Fibroblast of skin of left quadriceps (primary cell): ENCODE results near the gene AUTS2.
"Not testable (repeated sequence)": the region's sequence is repeated elsewhere in the genome, so short reads cannot be mapped to it uniquely, and the experiment has no call there.

Experiments used
- DNase-seq, 2 experiments: peaks; one replicate each; pipeline ENCODE4 v3.0.0-alpha.2; 2013; ENCODE audit warnings: low read depth in 2 of 2

Gene AUTS2

DNA sequence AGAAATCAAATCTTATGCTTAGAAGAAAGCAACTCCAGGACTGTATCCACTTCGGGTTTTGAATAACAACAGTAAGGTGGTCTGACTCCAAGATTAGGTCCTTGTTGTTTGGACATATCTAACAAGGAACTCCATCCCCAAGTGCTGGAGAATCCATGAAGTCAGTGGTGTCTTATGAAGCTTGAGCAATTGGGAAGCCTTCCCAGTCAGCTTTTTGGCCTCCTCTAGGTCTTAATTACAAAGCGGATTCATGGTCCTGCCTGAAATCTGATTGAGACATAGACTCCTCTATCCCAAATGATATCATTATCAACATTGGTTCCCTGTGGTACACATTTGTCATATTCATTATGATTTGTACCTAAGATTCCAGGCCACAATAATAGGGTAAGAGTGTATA lies 642.6 kb downstream of the AUTS2 start:
- DNase-seq: no peak

DNA sequence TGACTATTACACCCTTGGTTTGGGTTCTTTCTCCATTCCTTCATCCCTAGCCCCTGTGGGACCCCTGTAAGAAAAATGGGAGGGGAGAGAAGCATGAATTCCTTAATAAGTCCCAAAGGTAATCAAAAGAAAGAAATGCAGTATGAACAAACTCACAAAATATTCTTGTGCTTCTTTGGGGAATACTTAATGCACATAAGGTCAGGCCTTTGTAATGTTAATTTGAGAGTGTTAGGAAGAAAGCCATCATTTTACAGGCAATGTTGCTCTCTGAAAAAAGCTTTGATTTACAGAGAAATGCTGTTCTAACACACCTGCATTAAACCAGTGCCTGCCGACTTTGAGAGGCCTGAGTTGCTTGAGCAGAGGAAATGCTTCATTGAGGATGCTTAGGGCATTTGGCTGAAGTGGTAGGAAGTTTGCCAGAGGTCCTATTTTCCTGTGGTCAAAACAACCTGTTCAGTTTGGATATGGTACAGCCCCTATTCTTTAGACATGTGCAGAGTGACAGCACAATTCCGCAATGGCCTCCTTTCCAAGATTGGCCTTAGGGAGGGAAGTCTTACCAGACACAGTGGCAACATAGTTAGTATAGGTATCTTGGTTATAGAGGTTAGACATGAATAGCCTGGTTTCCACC lies 643.4 kb downstream of the AUTS2 start:
- no peak for DNase-seq

DNA sequence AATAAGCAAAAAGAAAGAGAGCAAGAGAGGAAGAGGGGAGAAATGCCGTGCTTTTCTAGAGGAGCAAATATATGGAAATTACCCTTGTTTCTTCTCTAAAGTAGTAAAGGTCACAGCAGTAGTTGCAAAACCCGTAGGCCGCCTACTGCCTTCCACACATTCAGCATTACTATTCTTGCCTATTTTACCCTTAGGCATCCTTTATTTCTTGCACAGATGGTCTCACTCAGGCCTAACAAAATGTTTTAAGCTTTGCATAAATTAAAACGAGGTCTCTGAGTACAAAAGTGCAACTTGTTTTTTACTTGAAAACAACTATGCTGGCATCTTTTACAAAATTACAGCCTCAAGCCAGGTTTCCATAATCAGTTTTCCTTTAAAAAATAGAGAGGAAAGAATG lies 644.6 kb downstream of the AUTS2 start:
- DNase-seq: no peak

DNA sequence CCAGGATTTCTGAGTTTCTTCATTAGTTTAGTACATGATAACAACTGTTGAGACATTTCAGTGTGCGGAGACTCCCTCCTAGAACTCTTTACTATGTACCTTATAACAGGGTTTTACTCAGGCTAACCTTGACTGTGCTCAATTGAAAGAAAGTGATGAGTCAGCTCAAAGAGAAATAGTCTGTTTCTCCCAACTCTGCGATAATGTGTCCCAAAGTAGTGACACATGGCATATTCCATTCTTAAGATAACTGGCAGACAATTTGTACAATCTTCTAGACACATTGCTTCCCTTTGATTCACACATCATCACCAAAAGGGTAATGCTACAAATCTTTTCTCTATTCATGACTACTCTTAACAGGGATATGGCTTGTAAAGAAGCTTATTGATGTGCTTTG lies 645.2 kb downstream of the AUTS2 start:
- no peak for DNase-seq

DNA sequence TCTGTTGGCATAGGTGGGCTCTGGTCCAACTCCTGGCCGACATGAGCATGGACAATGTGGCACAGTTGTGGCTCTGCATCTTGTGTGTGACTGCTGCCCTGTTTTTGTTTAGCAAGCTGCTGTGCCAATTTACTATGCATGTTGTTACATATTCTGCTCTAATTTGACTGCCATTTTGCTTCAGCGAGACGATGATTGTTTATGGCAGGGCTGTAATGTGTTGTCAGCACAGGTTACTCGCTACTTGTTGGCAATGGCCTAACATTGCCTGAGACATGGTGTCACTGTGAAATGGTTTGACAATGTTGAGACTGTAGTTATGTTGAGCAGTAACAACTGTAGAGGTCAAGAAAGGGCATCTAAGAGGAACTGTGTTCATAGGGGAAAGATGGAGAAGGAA lies 659.6 kb downstream of the AUTS2 start:
- DNase-seq: no peak

DNA sequence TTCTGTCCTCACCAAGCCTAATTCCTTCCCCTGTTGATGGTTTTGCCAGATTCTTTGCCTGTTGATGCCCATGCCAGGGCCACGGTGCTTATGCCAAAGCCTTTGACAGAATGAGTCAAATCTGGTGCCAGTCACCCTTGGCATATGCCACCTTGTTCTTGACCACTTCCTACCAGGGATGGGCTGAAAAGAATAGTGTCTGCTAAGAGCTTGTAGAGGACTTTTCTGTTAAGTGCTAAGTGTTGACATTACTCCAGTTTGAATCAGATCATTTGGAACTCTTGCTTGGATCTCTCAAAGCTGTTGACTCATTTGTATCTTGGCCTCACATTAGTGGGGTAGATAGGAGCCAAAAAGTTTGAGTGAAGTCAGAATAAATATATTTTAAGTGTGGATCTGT lies 661.2 kb downstream of the AUTS2 start:
- peak; percentile 23 to 30 for DNase-seq

DNA sequence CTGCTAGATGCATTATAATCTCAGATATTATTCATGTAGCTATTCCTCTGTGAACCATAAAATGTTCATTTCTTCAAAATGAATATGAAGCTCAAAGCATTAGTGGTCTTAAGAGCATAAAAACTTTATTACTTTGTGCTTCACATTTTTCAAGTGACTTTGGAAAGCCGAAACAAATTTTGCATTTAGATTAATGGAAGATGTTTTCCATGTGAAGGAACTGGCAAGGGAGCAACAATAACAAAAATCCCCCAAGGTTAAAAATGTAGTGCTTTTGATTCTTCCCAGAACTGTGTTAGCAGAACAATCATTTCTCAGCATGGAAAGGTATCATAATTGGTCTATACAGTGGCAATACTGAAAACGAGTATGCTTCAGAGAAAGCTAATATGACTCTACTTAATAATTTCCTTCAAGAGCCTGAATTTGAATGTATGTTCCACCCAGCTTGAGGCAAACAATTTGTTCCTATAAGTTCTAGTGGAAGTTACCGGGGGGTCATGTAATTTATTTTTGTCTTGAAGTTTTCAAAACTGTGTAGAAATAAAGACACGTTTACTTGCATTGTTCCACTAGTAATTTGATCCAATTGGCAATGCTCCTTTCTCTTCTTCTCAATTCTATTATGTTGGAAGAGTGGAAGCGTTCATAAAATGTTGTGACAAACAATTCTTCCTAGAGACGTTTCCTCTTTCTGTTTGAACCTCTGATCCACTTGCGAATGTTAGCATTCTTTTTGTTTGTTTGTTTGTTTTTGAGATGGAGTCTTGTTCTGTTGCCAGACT lies 665.4 kb downstream of the AUTS2 start:
- no peak for DNase-seq

DNA sequence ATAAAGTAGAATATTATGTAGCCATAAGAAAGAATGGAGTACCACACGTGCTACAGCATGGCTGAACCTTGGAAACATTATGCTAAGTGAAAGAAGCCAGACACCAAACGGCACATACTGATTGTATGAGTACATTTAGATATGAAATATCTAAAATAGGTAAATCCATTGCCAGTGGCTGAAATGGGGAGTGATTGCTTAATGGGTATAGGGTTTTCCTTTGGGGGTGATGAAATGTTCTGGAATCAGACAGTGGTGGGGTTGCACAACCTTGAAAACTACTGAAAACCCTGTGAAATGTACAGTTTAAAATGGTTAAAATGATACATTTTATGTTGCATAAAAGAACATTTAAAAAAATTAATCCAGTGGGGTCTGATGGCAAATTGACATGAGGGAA lies 667.9 kb downstream of the AUTS2 start:
- DNase-seq: peak; percentile 22 to 24

DNA sequence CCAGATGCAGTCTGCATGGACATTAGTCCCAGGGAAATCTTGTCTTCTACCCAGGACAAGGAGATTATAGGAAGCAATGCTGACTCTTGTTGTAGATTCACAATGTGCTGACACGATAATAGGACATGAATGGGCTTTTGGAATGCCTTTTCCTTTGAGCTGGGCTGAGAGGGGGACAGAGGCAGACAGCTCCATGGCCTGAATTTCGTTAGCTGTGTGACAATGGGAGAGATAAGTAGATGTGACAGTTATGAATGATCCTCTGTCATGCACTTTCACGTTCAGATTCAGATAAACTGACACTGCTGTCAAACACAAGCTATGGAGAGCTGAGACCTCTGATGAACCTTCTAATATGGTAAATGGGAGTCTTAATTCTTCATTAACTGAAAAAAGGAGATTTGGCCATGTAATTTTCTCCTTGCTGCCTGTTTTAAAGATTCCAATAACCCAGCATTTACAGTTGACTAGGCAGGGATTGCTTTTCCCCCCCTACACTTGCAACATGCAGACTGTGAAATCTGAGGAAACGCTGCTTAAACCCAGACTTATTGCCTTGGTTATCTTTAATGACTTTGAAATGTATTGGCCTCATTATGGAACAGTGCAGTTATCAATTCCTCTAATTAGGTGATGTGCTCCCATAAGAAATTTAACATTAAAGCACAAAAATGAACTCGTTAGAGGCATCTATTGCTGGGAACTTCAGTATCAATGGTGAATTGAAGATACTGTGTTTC lies 669.3 kb downstream of the AUTS2 start:
- DNase-seq: no peak

DNA sequence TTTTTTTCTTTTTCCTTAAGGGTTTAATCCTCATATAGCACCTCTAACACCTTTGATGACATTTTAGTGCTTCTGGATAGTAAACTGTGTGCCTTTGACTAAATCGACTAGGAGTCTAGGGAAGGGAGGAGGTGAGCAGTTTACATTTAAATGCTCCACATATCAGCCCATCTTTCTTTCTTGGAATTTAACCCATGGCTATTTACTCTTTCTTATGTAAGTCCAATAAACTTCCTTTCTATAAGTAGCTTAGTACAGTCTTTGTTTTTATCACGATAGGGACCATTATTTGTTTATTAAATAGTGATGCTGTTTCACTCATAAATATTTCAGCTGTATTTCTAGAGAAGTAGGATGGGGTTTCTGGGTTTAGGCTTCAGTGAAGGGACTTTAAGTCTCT lies 669.9 kb downstream of the AUTS2 start:
- no peak for DNase-seq

DNA sequence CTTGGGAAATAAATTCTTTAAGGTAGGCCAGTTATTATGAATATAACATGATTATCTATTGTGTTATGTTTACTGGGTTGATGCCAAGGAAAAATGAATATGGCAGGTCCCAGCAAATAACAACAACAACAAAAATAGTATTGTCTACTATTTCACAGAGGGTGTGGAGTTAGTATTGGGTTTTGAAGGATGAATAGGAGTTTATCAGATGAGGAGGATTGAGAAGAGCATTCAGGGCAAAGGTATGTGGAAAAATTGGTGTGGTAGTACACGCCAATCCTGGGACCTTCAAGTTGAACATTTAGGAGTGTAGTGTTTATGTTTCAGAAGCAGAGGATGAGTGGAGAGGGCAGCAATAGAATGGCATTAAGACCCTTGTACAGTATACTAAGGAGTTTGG lies 671.9 kb downstream of the AUTS2 start:
- DNase-seq: no peak

DNA sequence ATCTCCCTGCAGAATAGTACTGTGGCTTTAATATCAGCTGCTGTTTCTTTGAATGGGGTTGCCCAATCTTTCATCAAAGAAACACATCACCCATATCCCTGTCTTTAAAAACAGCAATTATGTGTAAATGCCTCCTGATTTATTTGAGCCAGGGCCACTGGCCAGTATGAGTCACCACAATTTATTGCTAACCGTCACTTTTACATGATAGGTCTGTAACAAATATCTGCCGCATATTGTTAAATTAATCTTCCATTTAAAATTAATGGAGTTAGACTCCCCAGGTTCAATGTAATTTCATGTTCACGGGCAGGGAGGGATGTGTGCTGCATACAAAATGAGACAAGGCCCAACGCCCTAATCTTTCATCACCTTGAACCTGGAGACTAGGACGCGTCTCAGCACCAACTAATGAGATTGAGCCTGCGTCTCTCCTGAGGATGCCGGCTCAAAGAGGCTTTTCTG lies 673.4 kb downstream of the AUTS2 start:
- peak; percentile 14 to 22 for DNase-seq

DNA sequence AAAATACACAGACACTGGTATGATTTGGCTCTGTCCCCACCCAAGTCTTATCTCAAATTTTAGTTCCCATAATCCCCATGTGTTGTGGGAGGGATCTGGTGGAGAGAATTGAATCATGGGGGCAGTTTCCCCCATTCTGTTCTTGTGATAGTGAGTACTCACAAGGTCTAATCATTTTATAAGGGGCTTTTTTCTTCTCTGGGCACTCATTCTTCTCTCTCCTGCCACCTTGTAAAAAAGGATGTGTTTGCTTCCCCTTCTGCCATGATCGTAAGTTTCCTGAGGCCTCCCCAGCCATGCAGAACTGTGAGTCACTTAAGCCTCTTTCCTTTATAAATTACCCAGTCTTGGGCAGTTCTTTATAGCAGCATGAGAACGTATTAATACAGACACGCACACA lies 677.3 kb downstream of the AUTS2 start:
- DNase-seq: not testable (repeated sequence)

DNA sequence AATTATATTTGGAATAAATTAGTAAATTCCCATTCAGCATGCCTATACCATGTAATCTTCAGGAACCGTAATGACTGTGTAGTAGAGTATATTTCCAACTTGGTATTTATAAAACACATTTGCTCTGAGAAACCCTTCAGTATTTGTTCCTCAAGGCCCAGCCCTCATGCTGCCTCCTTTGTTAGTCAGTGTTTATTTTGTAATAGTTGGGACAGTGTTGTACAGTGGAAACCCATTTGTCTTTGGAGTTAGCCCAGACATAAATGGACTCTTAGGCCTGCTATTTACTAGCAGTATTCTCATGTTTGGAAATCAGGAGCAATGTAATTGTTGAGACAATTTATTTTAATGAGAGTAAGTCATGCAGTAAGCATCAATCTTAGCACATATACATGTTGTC lies 686.9 kb downstream of the AUTS2 start:
- no peak for DNase-seq

DNA sequence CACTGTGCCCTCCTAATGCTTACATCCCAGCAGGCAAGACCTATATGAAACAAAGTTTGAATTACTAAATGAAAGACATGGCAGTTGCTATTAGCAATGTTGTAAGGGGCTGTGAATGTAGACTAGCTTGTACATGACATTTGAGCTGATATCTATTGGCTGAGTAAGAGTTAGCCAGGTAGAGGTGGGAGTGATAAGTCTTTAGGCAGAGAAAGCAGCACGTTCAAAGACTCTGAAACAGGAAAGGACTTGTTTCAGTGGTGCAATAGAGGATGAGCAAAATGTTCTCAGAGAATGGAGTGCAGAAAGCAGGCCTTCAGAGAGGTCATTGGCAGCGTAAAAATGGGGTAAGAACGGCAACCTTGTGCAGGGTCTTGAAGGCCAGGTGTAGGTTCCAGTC lies 687.6 kb downstream of the AUTS2 start:
- no peak for DNase-seq

DNA sequence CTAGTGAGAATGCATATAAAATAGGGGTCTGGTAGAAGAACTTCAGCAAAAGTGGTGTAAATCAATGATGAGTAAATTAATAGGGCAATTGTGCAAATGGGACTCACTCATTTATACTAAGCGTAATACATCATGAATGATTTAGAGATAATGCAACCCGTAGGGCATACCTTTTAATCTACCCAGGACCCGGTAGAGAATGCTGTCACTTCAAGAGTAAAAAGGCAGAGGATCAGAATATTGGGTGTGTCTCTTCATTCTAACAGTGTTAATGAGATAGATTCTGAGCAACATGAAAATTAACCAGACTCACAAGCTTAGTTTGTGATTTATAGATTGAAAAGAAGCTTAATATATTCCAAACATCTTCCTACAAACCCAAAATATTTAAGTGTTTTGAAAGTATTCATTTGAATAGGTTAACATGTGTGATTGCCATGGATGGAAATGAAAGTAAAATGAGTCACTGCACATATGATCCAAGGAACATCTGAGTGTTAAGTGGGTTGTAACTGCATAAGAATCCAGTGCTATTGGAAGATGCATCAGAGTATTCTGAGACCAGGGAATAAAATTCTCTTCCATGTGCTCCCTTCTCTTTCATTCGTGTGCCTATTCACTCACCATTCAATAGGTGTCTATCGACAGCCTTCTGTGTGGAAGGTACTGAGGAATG lies 690.6 kb downstream of the AUTS2 start:
- DNase-seq: peak; percentile 55 to 56

DNA sequence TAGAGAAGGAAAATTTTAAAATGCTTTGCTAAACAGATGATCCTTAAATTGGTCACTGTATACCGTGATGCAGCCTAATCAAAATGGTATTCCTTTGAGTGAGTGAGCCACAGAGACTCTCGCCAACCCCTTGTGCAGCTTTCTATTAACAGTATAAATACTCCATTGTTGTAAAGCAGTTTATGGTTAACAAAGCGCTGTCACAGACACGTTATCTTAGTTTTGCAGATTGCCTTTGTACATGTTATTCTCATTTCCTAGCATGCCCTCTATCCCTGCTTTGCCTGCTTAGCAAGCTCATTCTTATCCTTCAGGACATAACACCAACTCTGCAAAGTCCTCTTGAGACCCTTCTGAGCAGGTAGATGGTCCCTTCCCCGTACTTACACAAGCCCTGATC lies 694.4 kb downstream of the AUTS2 start:
- no peak for DNase-seq

DNA sequence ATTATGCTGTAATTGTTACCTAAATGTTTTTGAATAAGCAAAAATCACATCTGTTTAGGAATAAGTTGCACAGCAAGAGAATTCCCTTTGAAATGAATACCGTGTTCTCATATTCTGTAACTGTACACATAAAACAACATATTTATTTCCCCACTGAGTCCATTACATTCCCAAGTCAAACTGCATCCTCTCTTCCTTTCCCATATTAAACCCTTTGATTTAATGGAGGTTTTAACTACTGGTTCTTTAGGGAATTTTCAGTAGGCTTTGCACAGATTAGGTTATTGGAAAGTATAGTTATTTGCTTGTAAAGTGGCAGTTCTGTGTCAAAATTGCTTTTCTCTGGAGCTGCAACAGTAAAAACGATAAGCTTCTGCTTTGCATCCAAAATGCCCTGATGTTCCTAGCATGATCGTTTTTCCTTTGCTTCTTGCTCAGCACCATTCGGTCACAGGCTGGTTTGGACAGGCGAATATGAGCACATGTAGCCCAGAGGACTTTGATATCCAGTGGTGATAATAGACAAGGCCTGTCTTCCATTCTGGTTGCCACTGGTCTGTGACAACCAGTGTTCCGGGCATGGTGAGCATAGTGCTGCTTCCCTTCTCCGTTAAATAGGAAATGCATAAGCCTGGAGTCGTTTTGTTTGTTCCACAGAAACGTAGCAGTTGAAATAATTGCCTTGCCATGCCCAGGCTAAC lies 696.1 kb downstream of the AUTS2 start:
- no peak for DNase-seq

DNA sequence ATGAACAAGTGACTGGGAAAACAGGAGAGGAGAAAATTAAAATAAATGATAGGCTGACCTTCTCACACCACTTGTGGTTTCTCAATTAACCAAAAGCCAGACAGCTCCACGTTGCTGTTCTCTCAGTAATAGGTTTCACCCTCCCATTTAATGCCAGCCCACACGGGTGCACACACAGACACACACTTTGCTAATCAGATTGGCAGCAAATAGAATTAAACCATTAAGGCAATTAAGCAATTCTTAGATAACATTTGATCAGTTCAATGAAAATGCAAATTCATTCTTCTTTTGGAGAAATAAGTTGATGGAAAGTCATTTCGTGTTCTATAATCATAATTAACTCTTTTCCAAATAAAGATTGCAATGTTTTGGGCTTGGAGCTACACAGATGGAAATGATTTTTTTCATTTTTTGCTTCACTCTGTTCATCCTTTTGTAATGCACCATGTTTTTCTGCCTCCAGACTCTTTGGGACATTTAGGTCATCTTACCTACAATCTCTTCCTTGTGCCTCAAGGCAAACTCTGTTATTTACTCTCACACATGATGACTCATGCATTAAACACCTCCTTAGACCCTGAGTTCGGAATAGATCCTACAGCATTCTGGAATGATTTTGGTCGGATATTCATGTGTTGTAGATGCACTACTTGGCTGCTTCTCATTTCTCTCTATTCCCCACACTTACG lies 700.7 kb downstream of the AUTS2 start:
- no peak for DNase-seq

DNA sequence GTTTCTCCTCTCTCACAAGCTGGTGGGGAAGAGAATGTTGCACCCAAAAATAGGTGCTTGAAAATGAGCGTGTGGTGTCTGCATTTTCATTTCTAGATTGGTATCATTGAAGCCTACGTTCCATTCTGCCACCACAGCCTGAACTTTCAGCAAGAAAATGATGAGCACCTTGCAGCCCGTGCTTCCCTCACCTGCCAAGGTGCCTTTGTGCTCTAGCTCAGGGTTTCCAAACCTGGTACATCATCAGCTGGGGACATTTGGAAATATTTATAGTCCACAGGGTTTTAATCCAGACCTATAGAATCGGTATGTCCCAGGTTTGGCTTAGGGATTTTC lies 701.2 kb downstream of the AUTS2 start:
- no peak for DNase-seq

DNA sequence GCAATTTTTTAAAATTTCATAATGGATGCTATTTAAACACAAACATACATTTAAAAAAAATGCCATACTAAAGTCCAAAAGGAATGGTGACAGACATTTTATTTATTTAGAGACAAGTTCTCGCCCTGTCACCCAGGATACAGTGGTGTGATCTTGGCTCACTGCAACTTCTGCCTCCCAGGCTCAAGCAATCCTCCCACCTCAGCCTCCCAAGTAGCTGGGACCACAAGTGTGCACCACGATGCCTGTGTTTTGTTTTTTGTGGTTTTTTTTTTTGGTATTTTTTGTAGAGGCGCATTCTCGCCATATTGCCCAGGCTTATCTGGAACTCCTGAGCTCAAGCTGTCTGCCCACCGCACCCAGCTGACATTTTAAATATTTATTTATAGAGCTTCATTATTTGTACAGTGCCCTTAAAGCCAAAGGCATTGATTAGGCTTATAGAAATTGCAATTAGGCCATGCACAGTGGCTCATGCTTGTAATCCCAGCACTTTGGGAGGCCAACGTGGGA lies 703.5 kb downstream of the AUTS2 start:
- DNase-seq: no peak
